PFSK-1 (cell line): ENCODE measurements around the gene KRT39.

Experiments used
- FOXP2 ChIP-seq: optimal IDR thresholded peaks from 2 replicates; pipeline ENCODE3; 2011; ENCODE audit warnings: borderline replicate concordance, control low read depth, inconsistent platforms; ENCODE audit not compliant: insufficient read depth; ENCODE audit errors: extremely low read length, extremely low read depth
- POLR2AphosphoS5 ChIP-seq: IDR thresholded peaks from 2 replicates; pipeline ENCODE4 v1.6.1; 2012; ENCODE audit warnings: low read depth, mild to moderate bottlenecking, control low read depth, low read length, moderate library complexity
- TAF1 ChIP-seq: IDR thresholded peaks from 2 replicates; pipeline ENCODE4 v1.6.1; 2012; ENCODE audit warnings: low read length, control low read depth, borderline replicate concordance; ENCODE audit not compliant: insufficient read depth

DNA sequence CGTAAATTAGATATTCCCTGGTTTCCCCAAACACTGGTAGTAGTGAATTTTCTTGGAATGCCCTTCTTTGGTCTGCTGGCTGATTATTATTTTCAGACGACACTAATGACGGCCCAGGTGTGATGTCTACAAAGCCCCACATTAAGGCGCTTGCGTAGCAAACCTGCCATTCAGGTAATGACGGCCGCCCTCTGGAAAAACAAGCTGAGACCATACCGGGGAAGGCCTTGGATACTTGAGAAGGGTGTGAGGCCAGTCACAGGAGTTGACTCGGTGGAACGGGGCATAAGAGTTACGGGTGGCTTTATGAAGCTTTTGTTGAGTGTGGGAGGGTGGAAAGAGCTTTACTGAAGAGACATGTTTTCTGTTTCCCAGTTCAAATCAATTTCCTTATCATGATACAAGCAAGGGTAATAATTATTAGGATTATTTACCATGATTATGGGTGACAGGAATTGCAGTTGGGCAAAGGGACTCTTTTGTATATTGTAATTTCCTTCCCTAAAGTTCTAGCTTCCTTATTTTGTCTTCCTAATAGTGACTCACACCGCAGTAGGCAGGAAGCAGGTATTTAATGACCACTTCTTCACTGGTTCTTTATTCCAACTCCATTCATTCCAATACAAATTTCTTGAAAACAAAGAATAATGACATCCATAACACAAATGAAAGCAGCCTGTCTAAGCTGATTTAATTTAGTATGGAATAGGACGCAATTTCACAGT is 54.1 kb downstream of the KRT39 start:
- TF ChIP-seq POLR2AphosphoS5 (no peak), TAF1 (no peak), FOXP2 (no peak)
